ENCODE results near the gene PTCD1.
"Not testable (repeated sequence)": the region's sequence is repeated elsewhere in the genome, so short reads cannot be mapped to it uniquely, and the experiment has no call there.

Gene PTCD1

DNA sequence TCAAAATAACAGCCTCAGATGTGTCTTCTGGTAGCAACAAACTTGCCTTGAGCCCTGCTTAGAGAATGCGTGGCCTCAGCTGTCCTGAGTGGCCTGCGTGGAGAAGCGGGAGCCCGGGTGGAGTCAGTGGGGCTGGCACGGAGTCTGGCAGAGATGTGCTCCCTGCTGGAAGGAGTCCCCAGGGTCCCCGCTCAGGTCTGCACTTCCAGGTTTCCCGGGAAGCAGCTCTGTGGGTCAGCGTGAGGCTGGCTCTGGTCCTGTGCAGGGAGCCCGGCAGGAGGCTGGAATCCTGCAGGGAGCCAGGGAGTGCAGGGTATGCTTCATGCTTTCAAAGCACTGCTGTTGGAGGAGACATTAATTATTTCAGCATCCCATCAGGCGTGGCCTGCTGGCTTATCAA, 10.3 kb upstream of the PTCD1 start:
- no peak for DNase-seq (ENCODE audit: low spot score)

DNA sequence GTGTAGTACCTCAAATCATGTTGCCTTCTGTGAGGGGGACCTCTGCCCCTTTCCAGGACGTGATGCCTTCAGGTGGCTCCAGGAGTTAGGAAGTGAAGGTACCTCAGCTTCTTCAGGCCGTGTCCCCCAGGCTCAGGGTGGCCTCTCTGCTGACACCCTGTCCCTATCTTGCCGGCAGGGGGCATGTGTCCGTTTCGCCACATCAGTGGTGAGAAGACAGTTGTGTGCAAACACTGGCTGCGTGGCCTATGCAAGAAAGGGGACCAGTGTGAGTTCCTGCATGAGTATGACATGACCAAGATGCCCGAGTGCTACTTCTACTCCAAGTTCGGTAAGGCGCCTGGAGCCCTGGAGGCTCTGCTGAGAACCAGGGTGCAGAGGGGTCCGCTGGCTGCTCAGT, 9.3 kb upstream of the PTCD1 start:
- DNase-seq (ENCODE audit: low spot score), result peak; percentile 76

DNA sequence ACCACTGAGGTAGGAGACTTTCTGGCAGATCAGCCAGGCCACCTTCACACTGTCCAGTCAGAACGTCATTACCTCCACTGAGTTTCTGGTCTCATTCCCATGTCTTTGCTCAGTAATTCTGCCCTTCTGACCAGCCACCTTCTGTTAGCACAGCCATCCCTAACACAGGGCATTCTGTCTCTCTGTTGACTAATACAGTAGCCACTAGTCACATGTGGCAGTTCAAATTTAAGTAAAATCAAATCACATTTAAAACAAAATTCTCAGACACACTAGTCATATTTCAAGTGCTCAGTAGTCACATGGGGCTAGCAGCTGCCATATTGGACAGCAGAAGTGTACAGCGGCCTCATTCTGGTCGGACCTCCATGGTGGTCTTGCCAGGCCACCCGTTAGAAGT, 7.5 kb upstream of the PTCD1 start:
- no peak for DNase-seq (ENCODE audit: low spot score)

DNA sequence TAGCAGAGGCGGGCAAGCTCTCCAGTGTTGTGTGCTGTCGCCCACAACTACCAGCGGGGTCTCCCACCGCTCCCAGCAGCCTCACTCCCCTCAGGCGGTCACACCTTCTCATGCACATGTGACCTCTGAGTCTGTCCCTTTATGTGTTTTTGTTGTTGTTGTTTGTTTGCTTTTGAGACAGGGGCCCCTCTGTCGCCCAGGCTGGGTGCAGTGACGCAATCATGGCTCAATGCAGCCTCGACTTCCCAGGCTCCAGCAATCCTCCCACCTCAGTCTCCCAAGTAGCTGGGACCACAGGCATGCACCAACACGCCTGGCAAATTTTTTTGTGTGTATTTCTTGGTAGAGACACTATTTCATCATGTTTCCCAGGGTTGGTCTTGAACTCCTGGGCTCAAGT, 1.6 kb upstream of the PTCD1 start:
- DNase-seq (ENCODE audit: low spot score), result no peak

DNA sequence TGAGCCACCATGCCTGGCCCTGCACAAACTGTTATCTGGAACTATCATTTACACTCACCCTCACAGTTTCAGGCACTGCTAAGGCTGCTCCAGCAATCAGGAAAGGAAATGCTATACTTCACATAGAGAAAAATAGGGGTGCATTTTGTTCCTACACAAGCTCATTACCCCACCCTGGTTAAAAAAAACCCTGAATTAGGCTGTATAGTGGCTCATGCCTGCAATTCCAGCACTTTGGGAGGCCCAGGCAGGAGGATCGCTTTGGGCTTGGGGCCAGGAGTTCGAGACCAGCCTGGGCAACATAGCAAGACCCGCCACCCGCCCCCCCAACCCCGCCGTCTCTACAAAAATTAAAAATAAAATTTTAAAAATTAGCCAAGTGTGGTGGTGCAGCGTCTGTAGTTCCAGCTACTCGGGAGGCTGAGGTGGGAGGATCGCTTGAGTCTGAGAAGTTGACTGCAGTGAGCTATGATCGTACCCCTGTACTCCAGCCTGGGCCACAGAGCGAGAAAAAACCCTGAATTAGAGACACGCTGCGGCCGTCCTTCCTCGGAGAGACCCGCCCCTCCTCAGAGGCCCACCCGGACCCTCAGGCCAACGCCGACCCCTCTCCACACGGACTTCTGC, 539 bp downstream of the PTCD1 start:
- no peak for DNase-seq (ENCODE audit: low spot score)

DNA sequence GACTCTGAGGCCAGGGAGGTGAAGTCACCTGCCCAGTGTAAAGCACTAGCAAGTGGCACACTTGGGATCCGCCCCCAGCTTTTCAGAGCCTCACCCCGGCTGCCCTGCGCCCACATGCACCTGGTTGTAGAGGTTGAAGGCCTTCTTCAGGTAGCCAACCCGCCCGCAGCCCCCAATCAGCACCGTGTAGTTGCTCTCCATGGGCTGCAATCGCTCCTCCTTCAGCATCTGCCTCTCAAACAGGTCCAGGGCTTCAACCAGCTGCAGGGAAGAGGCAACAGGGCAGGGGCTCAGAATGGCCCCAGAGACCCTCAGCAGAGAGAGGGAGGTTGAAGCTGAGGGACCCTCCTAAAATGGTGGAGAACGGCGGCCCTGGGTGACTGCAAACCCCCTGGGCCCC, 5.4 kb downstream of the PTCD1 start:
- DNase-seq (ENCODE audit: low spot score), result no peak

DNA sequence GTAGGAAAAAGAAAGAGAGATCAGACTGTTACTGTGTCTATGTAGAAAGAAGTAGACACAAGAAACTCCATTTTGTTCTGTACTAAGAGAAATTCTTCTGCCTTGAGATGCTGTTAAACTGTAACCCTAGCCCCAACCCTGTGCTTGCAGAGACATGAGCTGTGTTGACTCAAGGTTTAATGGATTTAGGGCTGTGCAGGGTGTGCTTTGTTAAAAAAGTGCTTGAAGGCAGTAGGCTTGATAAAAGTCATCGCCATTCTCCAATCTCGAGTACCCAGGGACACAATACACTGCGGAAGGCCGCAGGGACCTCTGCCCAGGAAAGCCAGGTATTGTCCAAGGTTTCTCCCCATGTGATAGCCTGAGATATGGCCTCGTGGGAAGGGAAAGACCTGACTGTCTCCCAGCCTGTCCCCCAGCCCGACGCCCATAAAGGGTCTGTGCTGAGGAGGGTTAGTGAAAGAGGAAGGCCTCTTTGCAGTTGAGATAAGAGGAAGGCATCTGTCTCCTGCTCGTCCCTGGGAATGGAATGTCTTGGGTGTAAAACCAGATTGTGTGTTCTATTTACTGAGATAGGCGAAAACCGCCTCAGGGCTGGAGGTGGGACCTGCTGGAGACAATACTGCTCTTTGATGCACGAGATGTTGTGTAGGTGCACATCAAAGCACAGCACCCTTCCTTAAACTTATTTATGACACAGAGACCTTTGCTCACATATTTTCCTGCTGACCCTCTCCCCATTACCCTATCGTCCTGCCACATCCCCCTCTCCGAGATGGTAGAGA, 6.7 kb downstream of the PTCD1 start:
- DNase-seq (ENCODE audit: low spot score), result not testable (repeated sequence)

DNA sequence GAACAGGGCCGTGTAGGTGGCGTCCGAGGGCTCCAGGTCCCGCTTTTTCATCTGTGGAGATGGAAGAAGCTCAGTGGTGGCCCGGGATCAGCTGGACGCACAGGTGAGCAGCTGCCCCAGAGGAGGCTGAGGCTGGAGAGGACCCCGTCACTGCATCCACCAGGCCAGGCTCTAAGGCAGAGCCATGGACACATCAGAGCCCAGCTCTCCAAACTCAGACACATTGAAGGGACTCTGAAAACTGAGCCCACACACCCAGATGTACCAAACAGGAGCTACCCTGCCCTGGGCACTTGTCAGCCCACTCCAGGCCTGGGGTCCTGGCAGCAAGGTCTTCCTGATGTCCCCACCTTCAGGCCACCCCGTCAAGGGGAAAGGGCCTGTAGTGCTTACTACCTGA, 8.8 kb downstream of the PTCD1 start:
- no peak for DNase-seq (ENCODE audit: low spot score)

DNA sequence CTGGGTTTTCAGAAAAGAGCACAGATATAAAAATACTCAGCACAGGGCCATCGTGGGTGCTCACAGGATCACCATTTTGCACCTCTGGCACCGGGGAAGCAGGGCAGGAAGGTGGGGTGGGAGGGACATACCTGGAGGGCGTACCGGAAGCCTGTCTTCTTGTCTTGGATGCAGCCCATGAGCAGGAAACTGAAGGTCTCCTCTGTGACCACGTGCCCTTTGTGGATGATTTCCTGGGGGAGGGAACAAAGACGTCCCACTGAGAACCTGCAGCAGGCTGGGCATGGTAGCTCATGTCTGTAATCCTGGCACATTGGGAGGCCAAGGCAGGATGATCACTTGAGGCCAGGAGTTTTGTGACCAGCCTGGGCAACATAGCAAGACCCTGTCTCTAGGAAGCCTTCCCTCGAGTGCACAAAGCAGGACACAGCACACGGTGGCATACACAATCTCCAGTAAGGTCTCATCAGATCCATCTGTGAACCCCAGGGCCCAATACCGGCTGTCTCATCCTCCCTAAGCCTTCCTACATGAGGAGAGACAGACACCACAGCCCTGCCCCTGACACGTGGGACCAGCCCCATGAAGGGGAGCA, 9.5 kb downstream of the PTCD1 start:
- DNase-seq (ENCODE audit: low spot score), result no peak

DNA sequence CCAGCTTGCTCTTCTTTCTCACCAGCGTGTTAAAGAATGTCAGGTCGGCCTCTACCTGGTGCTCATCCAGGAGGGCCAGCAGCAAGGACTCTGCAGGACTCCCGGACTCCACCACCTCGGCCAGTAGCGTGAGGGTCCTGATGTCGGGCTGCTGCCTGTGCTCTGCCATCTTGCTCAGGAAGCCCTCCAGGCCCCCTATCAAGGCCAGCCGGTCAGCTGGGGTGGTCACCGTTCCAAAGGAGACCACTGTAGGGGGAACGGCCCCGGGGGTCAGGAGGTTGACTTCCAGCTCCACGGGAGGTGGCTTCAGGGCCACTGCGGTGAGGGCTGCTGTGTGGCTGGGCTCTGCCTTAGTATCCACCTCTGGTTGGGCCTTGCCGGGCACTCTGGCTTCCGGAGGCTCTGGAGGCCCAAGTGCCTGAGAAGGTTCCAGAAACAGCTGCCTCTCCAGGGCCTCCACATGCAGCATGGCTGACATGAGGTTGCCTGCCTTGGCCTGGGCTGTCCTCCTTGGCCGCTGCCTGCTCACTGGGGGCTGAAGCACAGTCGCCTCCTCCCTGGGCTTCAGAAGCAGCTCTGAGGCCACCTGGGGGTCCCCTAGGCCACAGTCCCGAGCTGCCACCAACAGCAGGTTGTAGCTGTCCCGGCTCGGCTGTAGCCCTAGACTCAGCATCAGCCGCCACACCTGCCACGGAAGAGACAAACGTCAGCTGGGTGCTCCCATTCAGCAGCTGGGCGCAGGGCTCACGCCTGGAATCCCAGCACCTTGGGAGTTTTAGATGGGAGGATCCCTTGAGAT, 13.5 kb downstream of the PTCD1 start:
- DNase-seq (ENCODE audit: low spot score), result no peak

DNA sequence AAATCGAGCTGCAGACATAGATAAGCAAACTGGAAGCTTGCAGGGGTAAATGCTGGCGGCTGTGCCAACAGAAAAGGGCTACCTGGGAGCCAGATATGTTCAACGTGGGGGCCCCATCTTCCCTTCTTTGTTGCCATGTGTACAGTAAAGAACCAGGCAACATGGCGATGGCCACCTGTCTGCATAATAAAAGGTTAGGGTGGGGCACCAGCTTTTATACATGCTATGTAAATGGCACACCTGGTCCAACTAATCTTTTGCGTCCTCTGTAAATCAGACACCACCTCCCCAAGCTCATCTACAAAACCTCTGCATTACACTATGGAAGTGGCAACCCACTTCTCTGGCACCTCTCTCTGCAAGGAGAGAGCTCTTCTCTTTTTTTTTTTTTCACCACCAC, 16.0 kb downstream of the PTCD1 start:
- no peak for DNase-seq (ENCODE audit: low spot score)

DNA sequence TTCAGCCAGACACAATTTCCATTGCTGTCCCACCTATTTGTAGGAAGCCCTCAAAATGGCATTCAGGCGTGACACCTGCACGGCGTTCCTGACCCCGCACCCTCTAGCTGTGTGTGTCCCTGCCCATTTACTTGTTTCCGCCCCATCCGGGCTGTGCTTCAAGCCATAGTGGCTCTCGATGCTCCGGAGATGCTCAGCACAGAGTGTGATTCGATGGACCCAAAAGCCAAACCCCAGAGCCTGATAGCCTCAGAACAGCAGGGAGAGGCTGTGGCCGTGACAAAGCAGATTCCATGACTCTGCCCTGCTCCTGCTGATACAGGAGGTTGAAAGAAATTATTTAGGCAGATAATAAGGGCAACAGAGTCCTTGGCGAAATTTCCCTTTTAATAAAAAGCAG, 16.4 kb downstream of the PTCD1 start:
- DNase-seq (ENCODE audit: low spot score), result no peak

DNA sequence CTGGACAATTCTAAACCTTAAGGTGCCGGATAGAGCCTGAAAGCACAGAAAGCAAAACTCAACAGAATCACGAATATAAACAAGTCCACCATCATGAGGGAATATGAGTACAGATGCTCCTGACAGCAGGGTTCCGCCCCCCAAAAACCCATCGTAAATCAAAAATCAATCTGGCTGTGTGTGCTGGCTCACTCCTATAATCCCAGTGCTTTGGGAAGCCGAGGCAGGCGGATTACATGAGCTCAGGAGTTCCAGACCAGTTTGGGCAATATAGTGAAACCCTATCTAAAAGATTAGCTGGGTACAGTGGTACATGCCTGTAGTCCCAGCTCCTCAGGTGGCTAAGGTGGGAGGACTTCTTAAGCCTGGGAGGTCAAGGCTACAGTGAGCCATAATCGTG, 17.6 kb downstream of the PTCD1 start:
- no peak for DNase-seq (ENCODE audit: low spot score)

DNA sequence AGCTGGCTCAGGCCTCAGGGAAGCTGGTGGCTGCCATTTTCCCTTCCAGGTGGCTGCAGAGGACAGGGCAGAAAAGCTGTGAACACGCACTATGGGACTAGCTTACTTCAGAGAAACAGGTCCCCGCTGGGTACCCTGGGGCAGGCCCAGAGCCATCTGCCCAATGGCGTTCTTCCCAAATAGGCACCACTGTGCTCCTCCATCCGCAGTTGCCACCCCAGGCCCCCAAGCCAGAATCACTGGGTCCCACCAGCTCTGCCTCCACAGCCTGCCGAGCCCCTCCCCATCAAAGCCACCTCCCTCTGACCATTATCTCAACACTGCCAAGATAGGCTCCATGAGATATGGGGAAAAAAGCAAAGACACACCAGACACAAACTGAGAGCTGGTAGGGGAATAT, 18.4 kb downstream of the PTCD1 start:
- no peak for DNase-seq (ENCODE audit: low spot score)

DNA sequence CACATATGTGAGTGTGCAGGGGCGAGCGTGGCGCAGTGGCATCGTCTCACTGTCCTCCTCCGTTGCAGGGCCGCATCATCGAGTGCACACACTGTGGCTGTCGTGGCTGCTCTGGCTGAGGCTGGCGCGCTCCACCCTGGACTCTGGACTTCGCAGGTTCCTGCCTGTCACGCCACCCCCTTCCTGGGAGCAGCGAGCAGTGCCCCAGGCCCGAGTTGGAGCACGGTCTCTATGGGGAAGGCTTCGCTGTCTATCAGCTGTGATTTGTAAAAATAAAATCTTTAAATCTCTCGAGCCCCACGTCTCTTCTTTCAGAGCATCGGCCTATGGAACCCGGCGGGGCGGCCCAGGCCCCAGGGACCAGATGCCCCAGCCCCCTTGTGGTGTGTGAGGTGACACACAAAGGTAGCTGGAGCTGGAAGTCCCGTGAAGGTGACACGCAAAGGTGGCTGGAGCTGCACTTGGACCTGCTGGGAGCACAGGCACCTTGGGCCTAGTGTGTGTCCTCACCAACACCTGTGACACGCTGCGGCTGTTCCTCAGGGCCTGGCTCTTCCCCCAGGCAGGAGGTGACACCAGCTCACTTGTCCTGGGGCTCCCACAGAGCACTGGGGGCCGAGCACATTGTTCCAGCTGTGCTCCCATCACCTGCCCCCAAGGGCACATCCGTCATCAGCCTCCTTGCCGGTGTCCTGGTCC, 19.1 kb downstream of the PTCD1 start:
- DNase-seq (ENCODE audit: low spot score), result no peak

DNA sequence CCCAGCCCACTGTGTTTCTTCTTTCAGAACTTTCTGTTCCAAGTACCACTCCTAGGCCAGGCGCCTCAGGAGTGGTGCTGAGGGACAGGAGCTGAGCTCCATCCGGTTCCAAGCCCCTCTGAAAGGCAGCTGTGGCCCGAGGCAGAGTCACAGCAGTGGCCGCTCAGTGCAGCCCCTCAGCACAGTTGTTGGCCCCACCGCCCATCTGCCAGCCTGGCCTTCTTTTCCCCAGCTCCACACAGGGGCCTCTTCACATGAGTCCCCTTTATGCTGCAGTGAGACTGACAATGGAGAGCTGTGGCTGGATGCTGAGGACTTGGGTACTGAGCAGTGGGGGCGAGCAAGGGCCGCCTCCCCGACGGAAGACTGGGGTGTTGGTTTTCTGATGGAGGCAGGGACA, 20.3 kb downstream of the PTCD1 start:
- DNase-seq (ENCODE audit: low spot score), result no peak

DNA sequence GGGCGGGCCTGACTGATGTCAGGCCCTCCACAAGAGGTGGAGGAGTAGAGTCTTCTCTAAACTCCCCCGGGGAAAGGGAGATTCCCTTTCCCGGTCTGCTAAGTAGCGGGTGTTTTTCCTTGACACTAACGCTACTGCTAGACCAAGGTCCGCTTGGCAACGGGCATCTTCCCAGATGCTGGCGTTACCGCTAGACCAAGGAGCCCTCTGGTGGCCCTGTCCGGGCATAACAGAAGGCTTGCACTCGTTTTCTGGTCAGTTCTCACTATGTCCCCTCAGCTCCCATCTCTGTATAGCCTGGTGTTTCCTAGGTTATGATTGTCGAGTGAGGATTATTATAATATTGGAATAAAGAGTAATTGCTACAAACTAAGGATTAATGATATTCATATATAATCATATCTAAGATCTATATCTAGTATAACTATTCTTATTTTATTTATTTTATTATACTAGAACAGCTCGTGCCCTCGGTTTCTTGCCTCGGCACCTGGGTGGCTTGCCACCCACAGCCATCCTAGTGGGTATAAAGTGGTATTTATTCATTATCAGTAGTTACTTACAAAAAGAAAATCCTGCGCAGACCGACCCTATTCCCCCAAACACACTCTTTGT, 23.0 kb downstream of the PTCD1 start:
- DNase-seq (ENCODE audit: low spot score), result not testable (repeated sequence)

DNA sequence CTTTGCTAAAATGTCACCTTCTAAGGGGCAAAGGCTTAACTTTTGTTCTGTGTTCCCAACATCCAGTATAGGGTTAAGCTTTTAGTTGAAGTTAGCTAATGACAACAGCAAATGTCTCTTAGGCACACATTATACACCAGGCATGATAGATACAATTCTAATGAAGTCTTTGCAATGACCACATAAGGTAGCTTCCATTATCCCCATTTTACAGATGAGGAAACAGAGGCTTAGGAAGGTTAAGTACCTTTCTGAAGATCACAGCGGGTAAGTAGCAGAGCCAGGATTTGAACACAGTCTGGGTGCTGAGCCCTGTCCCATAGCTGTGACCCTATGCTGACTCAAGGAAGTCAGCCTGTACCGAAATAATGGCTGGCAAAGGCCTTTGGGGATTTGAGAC, 28.0 kb downstream of the PTCD1 start:
- no peak for DNase-seq (ENCODE audit: low spot score)

DNA sequence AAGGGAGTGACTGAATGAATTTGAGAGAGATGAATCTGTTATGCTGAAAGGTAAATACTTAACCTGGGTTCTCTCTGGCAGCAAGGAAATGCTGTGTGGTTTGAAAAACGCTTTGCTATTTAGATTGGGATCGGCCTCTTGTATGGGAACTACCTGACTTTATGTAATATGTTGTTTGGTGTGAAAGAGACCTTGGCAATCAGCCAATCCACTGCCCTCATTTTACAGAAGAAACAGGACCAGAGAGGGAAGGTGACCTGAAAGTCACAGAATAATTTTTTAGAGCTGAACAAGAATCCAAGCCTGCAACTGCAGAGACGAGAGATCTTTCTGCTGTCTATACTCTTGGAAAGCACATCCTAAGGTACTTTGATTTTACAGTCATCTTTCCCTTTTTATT, 28.8 kb downstream of the PTCD1 start:
- DNase-seq (ENCODE audit: low spot score), result no peak

DNA sequence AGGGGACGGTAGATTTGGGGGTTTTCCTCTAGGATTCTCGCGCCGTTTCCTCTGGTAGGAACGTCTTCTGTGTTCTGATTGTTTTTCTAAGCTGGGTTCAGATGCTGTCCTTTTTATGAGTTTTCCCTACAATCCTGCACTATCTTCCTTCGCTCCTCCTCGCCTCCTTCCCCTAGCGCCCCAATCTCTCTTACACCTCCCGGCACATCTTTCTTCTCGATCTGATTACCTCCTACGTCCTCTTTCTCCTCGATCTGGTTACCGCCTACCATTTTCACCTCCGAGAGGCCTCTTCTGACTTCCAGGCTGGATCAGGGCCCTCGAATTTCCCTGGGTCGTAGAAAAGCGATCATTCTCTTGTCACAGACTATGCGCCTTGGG, 29.4 kb downstream of the PTCD1 start:
- DNase-seq (ENCODE audit: low spot score), result no peak

DNA sequence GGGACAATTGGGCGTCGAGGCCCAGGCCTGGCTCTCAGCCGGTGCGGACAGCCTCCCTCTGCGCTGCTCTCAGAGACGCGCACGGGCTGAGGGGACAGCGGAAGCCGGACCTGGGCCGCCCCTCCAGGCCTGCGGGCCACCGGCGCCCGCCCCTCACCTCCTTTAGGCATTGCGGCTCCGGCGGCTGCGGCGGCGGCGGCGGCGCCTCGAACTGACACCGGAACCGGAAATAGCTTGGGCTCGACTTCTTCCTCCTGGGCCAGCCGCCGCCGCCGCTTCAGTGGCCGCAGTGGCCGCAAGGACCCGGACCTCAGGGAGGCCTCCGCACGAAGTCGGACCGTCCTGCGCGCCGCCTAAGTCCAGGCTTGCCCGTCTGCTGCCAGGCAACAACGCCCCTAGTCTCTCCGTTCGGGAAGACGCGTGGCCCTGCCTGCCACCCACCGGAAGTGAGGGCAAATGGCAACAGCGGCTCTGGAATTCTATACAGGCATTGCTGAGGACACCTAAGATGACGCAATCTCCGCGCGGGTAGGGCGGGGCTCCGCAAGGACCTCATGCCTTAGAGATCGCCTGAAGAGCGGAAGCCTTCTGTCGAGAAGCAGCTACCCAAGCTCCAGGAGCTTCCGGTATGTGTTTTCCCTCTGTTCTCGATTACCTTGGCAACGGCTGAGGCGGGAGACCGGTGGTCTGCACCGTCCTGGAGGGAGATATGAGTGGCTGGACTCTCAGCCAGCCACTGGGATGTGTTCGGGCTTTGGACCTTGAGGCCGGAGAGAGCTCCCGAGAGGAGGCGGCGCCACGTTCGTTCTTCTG, 30.0 kb downstream of the PTCD1 start, which contains the start of the genes BUD31 and PDAP1:
BUD31 (plus strand) TSS at position 591 of the 813 bp plus-strand sequence. CDS start 2,124 bp downstream, outside the sequence.
PDAP1 (minus strand) TSS at position 219 of the 813 bp plus-strand sequence; CDS start at position 170, 49 bp downstream.
- peak; percentile 97 for DNase-seq (ENCODE audit: low spot score)

Measured in HuH-7 (cell line).